Measurements from ENCODE around the gene EDIL3. TPM values are rescaled to one million over a fixed set of nuclear protein-coding genes. Genes with fewer than 3 reads are reported as not detected.
A peak's percentile ranks its signal among the peaks of the same experiment; 100 is the strongest.

Gene EDIL3
- total RNA-seq, 6 experiments from 2014 or later: 3.0 to 52.7 (median 47.5) TPM

DNA sequence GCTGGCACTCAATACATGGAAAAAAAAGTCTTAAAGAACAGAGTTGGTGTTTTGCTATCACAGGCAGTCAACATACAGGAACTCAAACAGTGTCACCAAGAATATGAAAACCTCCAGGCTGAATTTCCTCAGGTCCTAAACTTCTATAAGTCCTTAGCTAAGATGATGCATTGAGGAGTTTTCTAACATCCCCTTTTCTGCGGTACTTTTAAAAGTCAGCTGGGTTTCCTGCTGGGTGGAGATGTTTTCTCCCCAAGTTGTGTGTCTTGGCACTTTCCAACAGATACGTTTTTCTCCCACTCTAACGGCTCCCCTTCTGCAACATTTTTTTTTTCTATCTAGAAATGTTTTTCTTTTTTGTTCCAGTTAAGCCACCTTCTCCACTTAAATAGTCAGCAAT lies 419.2 kb downstream of the EDIL3 start:
- H3K27ac Mint-ChIP-seq: no peak overlapping the region

DNA sequence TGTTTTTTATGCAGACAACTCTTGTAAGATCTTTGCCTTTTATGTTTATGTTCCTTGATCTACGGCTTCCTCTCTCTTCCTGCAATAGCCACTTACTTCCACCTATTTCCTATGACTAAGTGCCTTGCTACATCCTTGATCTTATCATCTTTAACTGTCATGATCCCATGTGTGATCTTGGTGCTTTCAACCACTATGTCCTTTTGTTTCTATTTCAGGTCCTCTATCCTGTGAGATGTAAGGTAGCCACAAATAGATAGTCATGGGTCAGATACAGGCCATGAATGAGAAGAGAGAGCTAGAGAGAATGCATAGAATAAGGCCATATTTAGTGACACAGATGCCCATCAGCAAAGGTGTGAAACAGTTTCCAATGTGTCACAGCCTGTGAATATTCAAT lies 420.4 kb downstream of the EDIL3 start:
- Mint-ChIP-seq H3K36me3 (ENCODE audit: low read depth) (no peaks in the 10 kb centered on the region), H3K4me1 (ENCODE audit: low read depth) (peaks cover 14% of the 10 kb centered on the region; the same call in 1 of the 2 replicates), H3K4me3 (no peak overlapping the region), H3K27ac (peak overlapping the region; percentile 20; the same call in 1 of the 2 replicates), H3K9me3 (no peaks in the 10 kb centered on the region; the same call in 1 of the 2 replicates), H3K27me3 (ENCODE audit: insufficient read depth) (no peaks in the 10 kb centered on the region)
- DNase-seq: no peak
- TF ChIP-seq, protein P1, sequence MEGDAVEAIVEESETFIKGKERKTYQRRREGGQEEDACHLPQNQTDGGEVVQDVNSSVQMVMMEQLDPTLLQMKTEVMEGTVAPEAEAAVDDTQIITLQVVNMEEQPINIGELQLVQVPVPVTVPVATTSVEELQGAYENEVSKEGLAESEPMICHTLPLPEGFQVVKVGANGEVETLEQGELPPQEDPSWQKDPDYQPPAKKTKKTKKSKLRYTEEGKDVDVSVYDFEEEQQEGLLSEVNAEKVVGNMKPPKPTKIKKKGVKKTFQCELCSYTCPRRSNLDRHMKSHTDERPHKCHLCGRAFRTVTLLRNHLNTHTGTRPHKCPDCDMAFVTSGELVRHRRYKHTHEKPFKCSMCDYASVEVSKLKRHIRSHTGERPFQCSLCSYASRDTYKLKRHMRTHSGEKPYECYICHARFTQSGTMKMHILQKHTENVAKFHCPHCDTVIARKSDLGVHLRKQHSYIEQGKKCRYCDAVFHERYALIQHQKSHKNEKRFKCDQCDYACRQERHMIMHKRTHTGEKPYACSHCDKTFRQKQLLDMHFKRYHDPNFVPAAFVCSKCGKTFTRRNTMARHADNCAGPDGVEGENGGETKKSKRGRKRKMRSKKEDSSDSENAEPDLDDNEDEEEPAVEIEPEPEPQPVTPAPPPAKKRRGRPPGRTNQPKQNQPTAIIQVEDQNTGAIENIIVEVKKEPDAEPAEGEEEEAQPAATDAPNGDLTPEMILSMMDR (IDR thresholded peaks at IDR 0.05): no peak

More for the DNA sequence above, 419.2 kb downstream of the EDIL3 start:
- Mint-ChIP-seq H3K4me1 (ENCODE audit: low read depth) (peaks cover 14% of the 10 kb centered on the region; the same call in 1 of the 2 replicates), H3K36me3 (ENCODE audit: low read depth) (no peaks in the 10 kb centered on the region), H3K4me3 (no peak overlapping the region), H3K9me3 (peaks cover 4% of the 10 kb centered on the region; the same call in 1 of the 2 replicates), H3K27me3 (ENCODE audit: insufficient read depth) (no peaks in the 10 kb centered on the region)
- TF ChIP-seq, protein P1 (IDR thresholded peaks at IDR 0.05): no peak
- no peak for DNase-seq

DNA sequence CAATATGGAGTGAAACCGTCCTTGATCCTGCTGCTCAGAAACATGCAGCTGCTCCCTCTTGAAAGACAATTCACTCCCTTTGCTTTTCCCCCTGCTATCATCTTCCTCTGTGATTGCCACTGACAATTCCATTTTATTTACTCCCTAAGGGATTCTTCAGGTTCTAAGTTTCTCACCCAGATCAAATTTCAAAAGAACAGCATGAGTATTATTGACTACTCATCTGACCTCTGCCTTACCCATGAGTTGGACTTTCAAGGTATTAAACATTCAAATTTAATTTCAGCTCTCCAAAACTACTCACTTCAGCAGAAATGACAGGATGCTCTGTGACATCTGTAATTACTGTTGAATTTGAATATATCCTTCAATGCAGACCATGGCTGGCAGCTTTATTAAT lies 427.5 kb downstream of the EDIL3 start:
- DNase-seq: no peak
- TF ChIP-seq, protein P1 (IDR thresholded peaks at IDR 0.05): no peak
- H3K9me3 Mint-ChIP-seq: peaks cover 8% of the 10 kb centered on the region
- H3K27me3 Mint-ChIP-seq (ENCODE audit: insufficient read depth): no peaks in the 10 kb centered on the region
- H3K4me3 Mint-ChIP-seq: peak overlapping the region; percentile 0; the same call in 1 of the 2 replicates
- peaks cover 21% of the 10 kb centered on the region; the same call in 1 of the 2 replicates for H3K4me1 Mint-ChIP-seq (ENCODE audit: low read depth)
- H3K36me3 Mint-ChIP-seq (ENCODE audit: low read depth): no peaks in the 10 kb centered on the region
- peak overlapping the region; percentile 23; the same call in 1 of the 2 replicates for H3K27ac Mint-ChIP-seq

DNA sequence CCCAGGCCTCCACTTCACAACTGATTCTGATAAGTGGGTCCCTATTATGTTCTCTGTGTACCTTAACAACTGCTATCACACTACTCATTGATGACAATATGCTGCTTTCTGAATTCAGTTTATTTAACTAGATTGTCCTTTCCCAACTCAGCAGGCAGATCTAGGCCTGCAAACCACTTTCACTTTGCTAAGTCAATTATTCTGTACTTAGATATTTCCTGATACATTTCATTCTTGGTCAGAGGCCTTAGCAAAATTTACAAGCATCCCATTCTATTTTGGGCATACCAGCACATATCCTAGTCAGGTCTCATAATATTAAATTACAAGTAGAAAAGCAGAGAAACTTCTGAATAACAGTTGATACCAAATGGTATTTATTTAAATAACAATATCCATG lies 428.3 kb downstream of the EDIL3 start:
- Mint-ChIP-seq H3K9me3 (peaks cover 10% of the 10 kb centered on the region), H3K27me3 (ENCODE audit: insufficient read depth) (no peaks in the 10 kb centered on the region), H3K4me1 (ENCODE audit: low read depth) (peaks cover 21% of the 10 kb centered on the region; the same call in 1 of the 2 replicates)

DNA sequence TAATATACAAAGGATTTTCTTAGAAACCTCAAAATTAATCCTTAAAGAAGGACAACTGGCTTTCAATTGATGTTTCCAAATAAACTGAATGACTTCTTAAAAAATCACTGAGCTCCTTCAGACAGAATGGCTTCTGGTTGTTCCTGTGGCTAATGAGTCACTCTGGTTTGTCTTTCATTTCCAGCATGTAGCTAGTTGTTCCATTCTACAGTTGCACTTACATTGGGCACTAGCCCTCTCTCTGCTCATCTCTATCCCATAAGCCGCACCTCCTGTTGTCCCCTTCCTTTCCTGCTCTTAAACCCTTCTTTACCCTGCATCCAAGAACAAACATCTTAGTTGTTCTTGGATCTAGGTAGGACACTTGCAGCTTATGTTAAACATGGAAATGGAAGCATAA lies 428.8 kb downstream of the EDIL3 start:
- Mint-ChIP-seq H3K27ac (peak overlapping the region; percentile 78; the same call in 1 of the 2 replicates), H3K9me3 (peaks cover 14% of the 10 kb centered on the region), H3K4me3 (peak overlapping the region; percentile 64; the same call in 1 of the 2 replicates), H3K4me1 (ENCODE audit: low read depth) (peaks cover 21% of the 10 kb centered on the region; the same call in 1 of the 2 replicates), H3K27me3 (ENCODE audit: insufficient read depth) (no peaks in the 10 kb centered on the region), H3K36me3 (ENCODE audit: low read depth) (no peaks in the 10 kb centered on the region; the same call in 1 of the 2 replicates)
- TF ChIP-seq, protein P1 (IDR thresholded peaks at IDR 0.05): no peak
- DNase-seq: no peak

More for the DNA sequence above, 428.3 kb downstream of the EDIL3 start:
- TF ChIP-seq, protein P1 (IDR thresholded peaks at IDR 0.05): no peak
- no peak for DNase-seq
- no peaks in the 10 kb centered on the region; the same call in 1 of the 2 replicates for H3K36me3 Mint-ChIP-seq (ENCODE audit: low read depth)
- H3K4me3 Mint-ChIP-seq: peak overlapping the region; percentile 64; the same call in 1 of the 2 replicates
- peak overlapping the region; percentile 78; the same call in 1 of the 2 replicates for H3K27ac Mint-ChIP-seq

Data from HFFc6 (cell line).